ENCODE data around the gene CREB5.
A peak's percentile ranks its signal among the peaks of the same experiment; 100 is the strongest.

CREB5 gene

DNA sequence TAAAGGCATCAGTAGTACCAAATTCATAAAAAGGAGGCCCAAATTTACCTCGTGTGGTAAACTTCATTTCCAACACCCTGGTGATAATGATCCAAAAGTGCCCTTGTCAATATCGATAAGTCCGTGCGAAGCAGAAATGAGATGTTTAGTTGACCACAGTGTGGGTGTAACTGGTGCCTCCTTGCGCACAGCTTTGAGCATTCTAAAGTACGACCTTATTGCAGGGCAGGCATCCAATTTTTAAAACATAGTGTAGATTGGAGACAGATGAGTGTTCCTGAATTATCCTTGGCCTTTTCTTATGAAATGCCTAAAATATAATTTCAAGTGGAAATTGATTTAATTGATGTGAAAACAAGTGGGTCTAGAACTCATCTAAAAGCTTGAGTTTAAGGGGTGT is 297.4 kb downstream of the CREB5 start:
- no peak for DNase-seq (ENCODE audit: low read depth)

GRCh38 chr7:28711114-28711513 is 298.8 kb downstream of the CREB5 start:
- DNase-seq (ENCODE audit: low read depth), result no peak

- DNase-seq (ENCODE audit: low read depth), result no peak
These were observed 302.3 kb downstream of the CREB5 start for GRCh38 chr7:28714459-28715120.

DNA sequence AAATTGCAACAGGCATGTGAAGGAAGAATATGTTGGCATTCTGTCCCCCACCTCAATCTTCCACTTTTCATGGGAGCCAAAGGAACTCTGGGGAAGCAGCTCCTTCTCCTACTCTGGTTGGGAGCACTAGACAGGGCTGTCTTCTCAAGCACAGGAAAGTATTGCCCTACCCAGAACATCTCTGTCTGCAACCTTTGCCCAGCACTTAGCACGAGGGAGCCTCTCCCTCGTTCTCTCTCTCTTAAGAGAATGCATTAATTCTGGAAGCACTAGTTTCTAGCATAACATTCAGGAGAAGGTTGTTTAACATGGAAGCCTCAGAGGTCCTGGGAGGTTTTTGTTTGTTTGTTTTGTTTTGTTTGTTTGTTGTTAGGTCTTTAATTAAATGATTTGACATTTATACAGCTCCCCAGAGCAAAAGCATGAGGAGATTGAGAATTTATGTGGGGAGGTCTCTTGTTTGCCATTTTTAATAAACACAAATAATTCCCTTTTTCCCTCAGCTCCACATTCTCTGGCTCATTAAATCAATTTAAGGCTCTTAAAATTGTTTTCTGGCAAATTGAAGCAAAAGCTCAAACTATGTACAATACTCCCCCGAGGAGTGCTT is 305.2 kb downstream of the CREB5 start:
- DNase-seq (ENCODE audit: low read depth), result no peak

DNA sequence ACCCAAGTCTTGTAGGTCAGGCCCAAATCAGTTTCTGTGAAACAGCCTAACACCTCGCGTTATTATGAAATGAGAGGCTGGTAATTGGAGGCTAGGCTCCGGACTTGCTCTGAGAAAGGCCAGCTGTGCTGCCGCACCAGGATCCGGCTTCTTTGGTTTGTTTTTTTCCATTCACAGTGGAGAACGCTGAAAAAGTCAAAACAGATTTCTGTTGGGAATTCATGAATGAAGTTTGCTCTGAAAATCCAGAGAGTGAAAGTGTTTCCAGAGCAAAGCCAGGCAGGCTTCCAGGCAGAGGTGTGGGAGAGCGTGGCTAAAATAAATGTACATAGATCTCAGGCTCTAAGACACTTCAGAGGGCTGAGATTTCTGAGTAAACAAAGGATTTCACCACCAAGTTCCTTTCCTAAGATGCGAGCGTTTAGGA is 305.8 kb downstream of the CREB5 start:
- no peak for DNase-seq (ENCODE audit: low read depth)

GRCh38 chr7:28718545-28718944 is 306.2 kb downstream of the CREB5 start:
- no peak for DNase-seq (ENCODE audit: low read depth)

DNA sequence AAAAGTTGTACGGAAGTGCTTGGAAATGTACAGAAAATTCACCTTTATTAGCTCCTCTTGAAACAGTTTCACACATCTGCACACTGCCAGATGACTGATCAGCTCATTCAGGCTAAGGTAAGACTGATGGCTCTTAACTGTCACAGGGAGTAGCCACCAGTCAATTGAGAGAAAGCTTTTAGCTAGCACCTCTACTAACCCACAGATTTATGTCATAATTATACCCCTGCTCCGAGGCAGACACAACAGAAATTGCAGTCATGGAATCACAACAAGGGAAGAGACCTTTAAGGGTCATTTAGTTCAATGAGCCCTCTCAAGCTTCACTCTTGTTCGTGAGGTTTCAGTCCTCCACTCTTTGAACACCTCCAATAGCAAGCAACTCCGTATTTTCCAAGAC is 310.4 kb downstream of the CREB5 start:
- no peak for DNase-seq (ENCODE audit: low read depth)

GRCh38 chr7:28723336-28723735 is 311.0 kb downstream of the CREB5 start:
- DNase-seq (ENCODE audit: low read depth), result no peak

GRCh38 chr7:28724563-28724962 is 312.2 kb downstream of the CREB5 start:
- DNase-seq (ENCODE audit: low read depth), result no peak

GRCh38 chr7:28725045-28725642 is 312.8 kb downstream of the CREB5 start:
- DNase-seq (ENCODE audit: low read depth), result no peak

DNA sequence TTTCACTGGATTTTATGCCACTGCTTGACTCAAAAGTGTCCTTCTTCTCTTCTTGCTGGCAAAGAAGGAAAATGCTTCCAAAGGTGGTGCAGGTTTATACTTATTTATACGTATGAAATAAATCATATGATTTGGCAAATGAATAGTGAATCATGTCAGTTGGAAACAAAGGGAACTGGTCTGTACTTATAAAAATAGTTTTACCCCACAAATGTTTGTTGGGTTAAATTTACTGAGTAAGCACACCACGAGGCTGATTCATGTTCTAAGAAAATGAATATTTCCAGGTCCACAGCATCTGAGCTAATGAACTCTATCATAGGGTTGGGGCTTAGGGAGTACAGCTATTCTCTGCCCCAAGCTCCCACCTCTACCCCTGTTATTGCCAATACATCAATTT is 313.6 kb downstream of the CREB5 start:
- DNase-seq (ENCODE audit: low read depth), result peak; percentile 10

DNA sequence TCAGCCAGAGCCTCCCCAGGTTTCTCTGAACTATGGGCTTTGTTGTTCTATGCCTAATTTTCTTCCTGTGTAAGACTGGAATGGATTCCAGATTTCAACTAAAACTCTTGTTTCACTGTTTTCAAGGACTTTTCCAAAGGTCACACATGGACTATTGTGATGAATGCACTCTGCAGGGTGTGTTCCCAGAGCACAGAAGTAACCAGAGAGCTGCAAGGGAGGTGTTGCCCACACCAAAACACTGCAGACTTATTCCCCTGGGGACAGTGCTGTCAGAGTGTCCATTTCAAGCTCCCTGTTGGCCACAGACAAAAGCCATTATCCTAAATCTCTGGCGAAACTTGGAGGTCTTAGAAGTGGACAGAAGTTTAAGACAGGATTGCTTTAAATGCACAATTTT is 314.2 kb downstream of the CREB5 start:
- DNase-seq (ENCODE audit: low read depth), result no peak

DNA sequence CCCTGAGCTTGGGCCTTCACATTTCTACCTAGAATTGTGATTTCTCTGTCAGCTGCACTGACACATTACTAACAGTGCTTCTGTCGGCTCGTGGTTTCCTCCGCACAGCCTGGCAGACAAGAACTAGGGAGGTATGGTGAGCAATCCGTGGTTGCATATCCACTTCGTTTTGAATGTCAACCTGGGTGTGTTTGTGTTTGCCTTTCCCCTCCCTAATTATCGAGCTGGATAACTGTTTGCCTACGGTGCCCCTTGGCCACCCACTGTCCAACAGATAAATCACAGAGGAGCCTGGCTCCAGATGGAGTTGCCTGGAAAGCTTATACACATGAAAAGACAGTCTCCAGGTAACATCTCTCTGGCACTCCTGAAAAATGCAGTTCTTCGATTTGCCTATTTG is 317.0 kb downstream of the CREB5 start:
- DNase-seq (ENCODE audit: low read depth), result no peak

- peak; percentile 7 for DNase-seq (ENCODE audit: low read depth)
These were observed 317.4 kb downstream of the CREB5 start for GRCh38 chr7:28729727-28730126.

GRCh38 chr7:28731092-28731658 is 318.9 kb downstream of the CREB5 start:
- no peak for DNase-seq (ENCODE audit: low read depth)

GRCh38 chr7:28732071-28732869 is 320.0 kb downstream of the CREB5 start:
- peak; percentile 67 for DNase-seq (ENCODE audit: low read depth)

GRCh38 chr7:28733035-28733434 is 320.7 kb downstream of the CREB5 start:
- no peak for DNase-seq (ENCODE audit: low read depth)

- no peak for DNase-seq (ENCODE audit: low read depth)
These were observed 326.1 kb downstream of the CREB5 start for GRCh38 chr7:28738412-28738811.

DNA sequence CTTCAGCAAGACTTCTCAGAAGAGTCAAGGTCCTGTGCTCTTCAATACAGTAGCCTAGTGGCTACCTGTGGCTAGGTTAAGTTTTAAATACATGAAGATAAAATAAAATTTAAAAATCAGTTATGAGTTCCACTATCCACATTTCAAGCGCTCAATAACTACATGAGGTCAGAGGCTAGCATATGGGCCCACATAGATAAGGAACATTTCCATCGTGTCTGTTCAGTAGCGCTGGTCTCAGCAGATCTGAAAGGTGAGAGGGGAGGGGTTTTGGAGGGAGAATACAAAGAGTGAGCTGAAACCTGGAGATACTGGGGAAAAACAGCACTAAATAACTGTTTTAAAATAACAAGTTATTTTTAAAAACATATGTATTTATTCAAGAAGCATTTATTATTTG is 326.8 kb downstream of the CREB5 start:
- no peak for DNase-seq (ENCODE audit: low read depth)

DNA sequence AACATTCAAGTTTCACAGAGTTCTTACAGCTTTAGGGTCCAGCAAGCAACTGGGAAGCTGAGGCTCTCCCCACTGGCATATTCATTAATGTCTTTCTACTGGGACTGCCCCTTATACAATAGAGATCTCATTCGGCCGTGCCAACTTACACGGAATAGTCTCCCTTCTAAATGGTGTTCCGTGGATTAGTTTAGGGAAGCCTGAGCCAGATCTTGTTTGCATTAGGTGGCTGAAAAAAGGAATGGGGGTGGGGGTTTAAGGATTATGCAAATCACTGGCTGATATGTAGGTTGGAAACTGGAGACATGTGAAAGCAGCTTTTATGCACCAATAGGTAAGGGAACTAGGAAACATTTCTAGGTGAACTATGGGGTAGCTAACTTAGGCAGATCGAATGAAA is 327.5 kb downstream of the CREB5 start:
- no peak for DNase-seq (ENCODE audit: low read depth)

DNA sequence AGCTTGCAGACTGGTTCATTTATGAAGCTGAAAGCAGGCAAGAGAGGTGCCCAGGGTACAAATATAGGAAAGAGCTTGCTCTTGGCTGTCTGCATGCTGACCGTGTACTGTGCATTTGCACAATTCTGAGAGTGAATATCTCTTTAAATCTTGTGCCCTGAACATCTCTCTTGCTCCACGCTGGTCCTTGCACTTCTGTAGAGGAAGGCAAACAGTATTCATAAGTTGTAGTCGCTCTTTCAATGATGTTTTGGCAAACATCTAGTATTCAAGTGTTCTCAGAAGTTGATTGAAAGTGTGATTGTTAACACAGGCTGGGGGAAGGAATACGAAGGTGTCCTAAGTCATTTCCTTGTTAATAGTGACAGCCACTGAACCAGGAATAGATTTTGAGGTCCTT is 332.6 kb downstream of the CREB5 start:
- DNase-seq (ENCODE audit: low read depth), result no peak

GRCh38 chr7:28745351-28745750 is 333.0 kb downstream of the CREB5 start:
- no peak for DNase-seq (ENCODE audit: low read depth)

GRCh38 chr7:28747404-28747803 is 335.1 kb downstream of the CREB5 start:
- no peak for DNase-seq (ENCODE audit: low read depth)

Data from EH (cell line).